HTR-8/SVneo (cell line): ENCODE measurements around the gene KLHL29.

Experiments
- DNase-seq: peaks from one replicate; pipeline ENCODE4 v3.0.0; 2011; ENCODE audit warnings: low spot score, mixed read lengths; ENCODE audit not compliant: insufficient read length
- FAIRE-seq: peaks from 2 replicates; lab custom pipeline; 2011; peaks lifted over from hg19 to GRCh38; lab: Jason Lieb, UNC

The KLHL29 gene

DNA sequence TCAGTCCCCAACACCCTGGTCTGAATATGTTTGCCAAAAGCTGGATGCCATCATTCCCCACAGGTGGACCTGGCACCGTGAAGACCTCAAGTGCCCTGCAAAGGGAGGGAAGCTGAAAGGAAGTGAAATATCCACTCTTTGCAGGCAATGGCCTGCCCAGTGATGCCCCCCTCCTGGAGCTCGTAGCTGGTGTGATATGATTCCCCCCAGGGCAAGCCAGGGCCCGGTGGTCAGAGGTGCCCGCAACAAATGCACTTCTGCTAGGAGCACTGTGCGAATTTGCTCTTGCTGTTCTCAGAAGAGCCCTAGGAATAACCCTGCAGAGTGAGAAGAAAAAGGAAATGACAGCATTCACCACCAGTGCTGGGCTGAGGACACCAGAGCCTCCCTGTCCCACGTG, 247.4 kb downstream of the KLHL29 start:
- FAIRE-seq: no peak
- no peak for DNase-seq

- DNase-seq: no peak
- no peak for FAIRE-seq
Observed at GRCh38 chr2:23632831-23633395, 247.9 kb downstream of the KLHL29 start.

DNA sequence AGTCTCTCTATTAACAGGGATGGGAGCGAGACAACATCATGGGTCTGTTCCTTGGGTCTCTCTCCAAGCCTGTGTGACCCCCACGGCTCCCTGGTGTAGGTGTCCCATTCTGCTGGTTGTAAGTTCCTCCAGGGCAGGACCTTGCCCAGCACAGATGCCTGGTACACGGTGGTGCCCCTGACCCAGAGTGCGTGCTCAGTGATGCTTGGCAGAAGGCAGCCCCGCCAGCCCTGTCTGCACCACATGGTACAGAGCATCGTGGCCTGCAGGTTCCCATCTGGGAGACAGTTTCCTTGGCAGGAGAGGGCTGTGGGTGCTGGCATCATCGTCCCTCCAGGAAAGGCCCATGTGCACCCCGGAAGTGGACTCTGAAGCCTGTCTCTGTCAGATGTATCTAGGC, 249.0 kb downstream of the KLHL29 start:
- FAIRE-seq: no peak

DNA sequence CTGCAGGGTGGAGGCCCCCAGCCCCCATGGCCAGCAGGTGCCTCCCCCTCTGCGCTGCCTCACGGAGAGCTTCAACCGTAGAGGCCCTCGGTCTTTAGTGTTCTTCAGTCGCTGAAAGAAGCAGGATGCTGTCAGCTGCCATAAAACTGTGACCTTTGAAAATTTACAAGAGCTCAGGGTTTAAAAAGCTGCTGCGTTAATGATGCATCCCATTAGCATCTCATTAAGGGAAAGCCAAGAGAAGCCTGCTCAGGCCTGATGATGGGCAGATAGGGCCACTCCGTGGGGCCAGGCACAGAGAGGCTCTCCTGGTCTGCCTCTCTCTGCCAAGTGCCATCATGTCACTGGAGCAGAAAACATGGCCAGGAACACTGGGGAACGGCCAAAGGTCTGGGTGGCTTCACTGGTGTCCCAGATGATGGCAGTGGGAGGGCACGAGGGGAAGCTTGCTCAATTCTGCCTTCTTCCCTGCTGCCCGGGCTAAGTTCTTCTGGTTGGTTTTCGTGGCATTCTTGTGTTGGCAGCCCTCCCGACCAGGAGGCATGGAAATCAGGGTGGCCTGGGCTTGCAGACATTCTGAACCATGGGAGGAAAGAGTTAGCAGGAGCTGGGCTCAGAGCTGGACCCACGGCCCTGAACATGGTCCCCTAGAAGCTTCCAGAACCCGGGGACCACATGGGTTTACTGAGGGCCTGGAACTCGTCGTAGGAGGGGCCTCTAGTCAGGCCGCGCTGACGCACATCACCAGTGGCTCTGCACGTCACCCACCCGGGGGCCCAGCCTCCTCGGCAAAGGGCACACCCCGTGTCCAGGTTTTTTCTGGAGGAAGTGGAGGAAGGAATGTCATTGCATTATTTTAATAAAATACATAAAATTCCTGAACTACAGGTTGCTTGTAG, 250.7 kb downstream of the KLHL29 start:
- FAIRE-seq: no peak
- DNase-seq: no peak

More for the DNA sequence above, 249.0 kb downstream of the KLHL29 start:
- DNase-seq: no peak

DNA sequence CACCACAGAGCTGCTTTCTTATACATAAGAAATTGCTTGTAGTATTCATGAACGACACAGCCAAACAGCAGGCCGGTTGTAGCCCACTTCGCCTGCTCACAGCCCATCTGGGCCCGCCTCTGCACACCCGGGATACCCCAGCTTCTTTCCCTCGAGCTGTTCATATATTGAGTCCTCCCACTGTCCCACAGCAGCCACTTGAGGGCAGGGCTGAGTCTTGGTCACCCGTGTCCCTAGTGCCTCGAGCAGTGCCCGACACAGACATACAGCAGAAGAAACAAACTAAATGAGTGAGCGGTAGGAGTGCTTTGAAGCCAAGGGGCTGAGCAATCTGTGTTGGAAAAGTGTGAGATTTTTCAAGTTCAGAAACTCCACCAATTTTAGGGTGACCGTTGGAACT, 251.4 kb downstream of the KLHL29 start:
- DNase-seq (no peak), FAIRE-seq (no peak)

DNA sequence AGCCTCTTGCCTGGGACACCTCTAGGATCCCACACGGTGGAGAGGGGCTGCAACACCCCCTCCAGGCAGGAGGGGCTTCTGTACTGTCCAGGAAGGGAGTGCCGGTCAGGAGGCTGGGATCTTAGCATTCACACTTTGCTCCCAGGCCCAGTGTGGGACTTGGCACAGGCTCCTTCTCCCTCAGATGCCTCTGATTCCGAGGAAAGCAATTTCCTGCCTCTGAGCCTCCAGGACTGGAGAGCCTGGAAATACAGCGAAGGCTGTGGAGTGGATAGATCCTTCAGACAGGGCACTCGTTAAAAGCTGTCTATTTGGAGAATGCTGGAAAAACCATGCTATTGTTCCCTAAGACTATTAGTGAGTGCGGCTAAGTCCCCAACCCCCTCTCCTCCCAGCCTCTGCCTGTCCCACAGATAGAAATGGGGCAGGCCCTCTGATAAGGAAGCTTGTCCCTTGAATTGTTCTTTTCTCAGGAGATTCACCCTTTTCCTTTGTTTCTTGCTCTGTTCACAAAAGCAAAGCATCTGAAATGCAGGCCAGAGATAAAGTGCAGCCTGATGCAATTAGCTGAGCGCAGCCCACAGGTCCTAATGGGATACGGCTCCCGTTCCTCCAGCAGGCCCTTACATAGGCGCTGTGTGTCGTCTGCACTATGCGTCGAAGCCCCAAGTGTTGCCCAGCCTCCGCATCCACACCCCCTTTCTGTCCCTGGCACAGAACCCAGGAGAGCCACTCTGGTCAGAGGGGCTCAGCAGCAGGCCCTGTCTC, 252.2 kb downstream of the KLHL29 start:
- FAIRE-seq (no peak), DNase-seq (peak; percentile 49)

GRCh38 chr2:23639406-23639982, 254.5 kb downstream of the KLHL29 start:
- FAIRE-seq (no peak), DNase-seq (no peak)

DNA sequence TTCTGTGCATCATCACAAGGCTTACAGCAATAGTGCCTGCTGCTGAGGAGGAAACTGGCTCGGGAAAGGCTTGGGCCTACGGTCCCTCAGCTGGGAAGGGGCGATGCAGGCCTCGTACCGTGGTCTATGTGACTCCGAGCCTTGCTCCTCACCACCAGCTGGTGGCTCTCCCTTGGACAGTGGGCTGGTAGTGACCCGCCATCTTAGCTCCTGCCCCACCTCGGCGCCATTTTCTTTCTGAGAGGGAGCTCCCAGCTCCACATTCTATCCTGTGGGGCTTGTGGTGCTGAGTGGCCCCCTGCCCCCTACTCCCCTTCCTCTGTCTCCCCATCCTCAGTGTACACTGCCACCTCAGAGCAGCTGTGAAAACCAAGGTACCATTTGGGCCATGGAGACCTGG, 255.7 kb downstream of the KLHL29 start:
- FAIRE-seq (no peak), DNase-seq (no peak)

DNA sequence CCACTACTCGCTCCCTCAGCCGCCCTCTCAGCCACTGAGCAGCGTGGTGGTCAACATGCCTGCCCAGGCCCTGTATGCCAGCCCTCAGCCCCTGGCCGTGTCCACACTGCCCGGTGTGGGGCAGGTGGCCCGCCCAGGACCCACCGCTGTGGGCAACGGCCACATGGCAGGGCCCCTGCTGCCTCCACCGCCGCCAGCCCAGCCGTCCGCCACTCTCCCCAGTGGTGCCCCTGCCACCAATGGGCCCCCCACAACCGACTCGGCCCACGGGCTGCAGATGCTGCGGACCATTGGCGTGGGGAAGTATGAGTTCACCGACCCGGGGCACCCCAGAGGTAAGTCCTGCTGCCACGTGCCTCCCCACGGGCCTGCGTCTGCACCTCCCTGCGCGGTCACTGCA, 257.5 kb downstream of the KLHL29 start:
- DNase-seq (no peak), FAIRE-seq (no peak)

DNA sequence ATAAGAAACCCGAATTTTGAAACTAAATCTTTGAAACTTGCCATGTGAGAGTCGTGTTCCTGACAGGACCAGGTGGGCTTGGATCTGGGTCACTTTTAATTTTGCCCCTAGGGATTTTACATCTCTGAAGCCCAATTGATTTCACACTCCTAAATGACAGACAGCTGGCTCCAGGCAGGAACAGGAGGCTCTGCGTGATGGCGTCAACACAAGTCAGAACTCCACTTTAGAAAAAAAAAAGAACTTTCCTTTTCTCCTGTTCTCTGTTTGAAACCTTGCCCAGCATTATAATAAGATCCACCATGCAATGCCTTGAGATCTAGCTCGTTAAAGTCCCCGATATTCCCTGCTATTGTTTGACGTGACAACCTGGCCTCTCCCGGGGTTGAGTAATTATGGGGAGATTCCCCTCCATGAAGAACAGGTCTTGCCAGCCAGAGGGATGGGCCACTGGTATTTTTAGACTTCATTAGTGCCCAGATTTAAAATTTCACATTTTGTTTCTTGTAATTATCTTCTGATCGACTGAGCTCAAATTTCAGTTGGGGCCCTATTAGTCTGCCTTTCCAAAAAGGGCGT, 260.3 kb downstream of the KLHL29 start:
- DNase-seq: no peak
- no peak for FAIRE-seq

- DNase-seq: no peak
- FAIRE-seq: no peak
Observed at GRCh38 chr2:23647563-23647962, 262.6 kb downstream of the KLHL29 start.

GRCh38 chr2:23649303-23649702, 264.3 kb downstream of the KLHL29 start:
- FAIRE-seq: no peak

GRCh38 chr2:23649819-23650218, 264.8 kb downstream of the KLHL29 start:
- DNase-seq: no peak
- FAIRE-seq: no peak

More at GRCh38 chr2:23649303-23649702, 264.3 kb downstream of the KLHL29 start:
- no peak for DNase-seq

DNA sequence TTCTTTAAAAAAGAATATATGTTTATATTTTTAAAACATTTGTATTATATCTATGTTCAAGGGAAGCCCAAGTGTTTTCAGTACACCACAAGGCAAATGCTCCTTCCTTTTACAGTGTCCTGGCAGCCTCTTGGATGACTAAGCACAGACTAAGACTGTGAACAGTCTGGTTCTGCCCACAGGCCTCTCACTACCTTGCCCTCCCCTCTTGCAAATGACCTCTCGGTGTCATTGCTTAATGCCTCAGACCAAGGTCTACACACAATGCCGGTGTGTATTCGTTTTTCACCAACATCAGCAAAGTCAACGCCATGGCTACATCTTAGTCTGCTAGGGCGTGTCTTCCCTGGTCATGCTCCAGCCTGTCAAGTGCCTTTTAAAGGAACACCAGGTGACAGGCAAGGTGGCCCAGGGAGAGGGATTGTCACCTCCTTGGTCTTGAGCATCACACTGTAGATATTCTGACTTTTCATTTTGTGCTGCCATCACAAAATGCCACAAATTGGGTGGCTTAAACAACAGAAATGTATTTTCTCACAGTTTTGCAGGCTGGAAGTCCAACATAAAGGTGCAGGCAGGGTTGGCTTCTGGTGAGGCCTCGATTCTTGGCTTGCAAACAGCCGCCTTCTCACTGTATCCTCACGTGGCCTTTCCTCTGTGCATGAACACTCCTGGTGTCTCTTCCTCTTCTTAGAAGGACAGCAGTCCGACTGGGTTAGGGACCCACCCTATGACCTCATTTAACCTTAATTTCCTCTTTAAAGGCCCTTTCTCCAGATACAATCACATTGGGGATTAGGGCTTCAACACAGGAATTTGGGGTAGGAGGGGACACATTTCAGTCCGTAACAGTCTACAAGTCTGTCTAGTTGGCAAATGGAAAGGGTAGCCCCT, 266.5 kb downstream of the KLHL29 start:
- FAIRE-seq: peak; percentile 44

DNA sequence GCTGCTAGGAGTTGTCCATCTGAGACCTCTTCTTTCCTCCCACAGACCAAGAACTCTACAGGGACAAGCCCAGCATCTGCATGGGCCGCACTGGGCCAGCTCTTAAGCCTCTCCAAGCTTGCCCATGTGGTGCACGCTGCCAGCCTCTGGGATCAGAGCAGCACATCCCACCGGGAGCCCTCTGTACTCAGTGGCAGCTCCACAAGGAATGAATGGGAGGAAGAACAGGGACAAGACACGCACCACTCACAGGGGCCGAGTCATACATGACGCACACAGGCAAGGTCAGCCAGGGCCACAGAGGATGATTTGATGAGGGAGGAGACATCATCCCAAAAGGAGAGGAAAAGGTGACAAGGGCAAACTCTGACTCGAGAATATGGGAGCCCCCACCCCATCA, 268.3 kb downstream of the KLHL29 start:
- DNase-seq (no peak), FAIRE-seq (no peak)

More for the DNA sequence above, 266.5 kb downstream of the KLHL29 start:
- DNase-seq: no peak

GRCh38 chr2:23654756-23655155, 269.8 kb downstream of the KLHL29 start:
- DNase-seq (no peak), FAIRE-seq (no peak)

DNA sequence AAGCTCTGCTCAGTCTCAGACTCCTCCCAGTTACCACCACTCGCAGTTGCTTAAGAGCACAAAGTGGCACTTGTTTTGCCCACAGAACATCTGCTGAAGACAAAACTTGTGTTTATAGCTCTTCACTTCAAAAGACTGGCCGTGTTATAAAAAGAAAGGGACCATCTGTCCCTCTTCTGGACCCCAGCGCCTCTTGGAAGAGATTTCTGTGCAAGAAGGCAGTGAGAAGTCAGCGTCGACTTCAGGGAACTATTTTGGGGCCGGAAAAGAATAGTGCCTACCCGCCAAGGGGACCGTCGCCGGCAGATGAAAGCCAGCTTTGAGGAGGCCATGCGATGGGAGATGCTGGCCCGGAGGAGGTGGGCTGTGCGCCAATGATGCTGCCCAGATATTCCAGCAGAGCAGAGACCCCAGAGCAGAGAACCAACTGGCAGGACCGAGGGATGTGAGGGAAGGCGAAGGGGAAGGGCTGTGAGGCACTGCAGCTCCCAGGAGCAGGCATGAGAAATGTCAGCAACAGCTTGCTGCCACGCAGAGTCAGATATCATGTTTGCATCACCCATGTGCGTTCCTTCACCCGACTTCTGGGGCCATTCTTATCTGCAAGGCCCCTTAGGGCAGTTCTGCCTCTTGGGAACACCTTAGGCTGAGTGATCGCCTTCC, 271.1 kb downstream of the KLHL29 start:
- no peak for FAIRE-seq

GRCh38 chr2:23656597-23656973, 271.6 kb downstream of the KLHL29 start:
- no peak for DNase-seq
- no peak for FAIRE-seq

More for the DNA sequence above, 271.1 kb downstream of the KLHL29 start:
- DNase-seq: no peak

DNA sequence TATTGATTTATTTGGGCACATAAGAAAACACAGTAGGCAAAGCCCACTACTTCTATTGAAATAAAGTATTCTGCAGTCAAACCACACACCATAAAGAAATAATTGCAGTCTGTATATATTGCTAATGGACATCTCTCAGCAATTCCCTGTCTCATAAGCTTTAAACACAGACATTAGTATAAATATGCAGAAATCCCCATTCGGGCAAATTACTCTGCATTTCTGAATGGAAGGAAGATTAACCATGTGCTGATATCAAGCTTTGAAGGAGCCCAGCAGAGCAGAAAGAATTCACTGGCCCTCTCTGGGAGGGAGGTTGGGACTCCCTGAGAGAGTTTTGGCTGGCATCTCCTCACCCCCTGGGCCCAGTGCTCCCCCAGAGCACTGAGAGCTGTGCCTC, 272.4 kb downstream of the KLHL29 start:
- FAIRE-seq: no peak
- no peak for DNase-seq
